HG03342 (cell line): ENCODE results near the gene VARS1.
"Not testable (repeated sequence)": the region's sequence is repeated elsewhere in the genome, so short reads cannot be mapped to it uniquely, and the experiment has no call there.

Experiments used
- ATAC-seq: cut with Tn5 transposase; IDR thresholded peaks from one replicate; pipeline ENCODE4 v1.9.1; 2021; ENCODE audit warnings: mild to moderate bottlenecking, moderate library complexity; ENCODE audit not compliant: unreplicated experiment

VARS1 gene

DNA sequence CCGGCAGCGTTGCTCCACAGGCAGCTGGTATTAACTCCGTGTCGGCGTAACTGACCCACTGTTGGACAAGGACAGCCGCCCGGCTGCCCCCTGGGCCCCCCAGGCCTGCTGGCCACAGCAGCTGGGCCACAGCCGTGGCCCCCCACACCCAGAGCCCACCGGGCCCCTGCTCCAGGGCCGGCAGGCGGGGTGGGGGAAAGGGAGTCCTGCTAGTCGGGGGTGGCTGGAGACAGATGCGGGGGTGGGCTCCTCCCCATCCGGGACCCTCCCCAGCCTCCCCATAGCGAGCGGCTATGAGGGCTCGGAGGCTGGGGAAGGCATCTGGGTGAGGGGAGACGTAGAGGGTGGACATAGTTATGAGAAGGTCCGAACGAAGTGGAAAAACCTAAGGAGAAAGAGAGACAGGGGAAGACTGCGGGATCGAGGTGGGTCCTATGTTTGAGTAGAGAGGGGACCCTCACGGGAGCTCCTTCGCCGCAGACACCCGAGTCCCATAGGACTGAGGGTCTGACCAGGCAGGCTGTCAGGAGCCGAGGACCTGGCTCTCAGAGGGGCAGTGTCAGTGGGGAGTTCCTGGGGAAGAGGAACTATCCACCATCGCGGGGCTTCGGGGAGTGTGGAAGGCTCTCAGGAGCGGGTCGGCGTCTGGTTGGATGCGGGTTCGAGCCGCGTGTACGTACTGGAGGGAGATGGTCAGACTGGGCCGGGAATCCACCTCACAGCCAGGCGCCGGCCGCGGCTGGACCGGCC lies 511 bp downstream of the VARS1 start:
- no peak for ATAC-seq

DNA sequence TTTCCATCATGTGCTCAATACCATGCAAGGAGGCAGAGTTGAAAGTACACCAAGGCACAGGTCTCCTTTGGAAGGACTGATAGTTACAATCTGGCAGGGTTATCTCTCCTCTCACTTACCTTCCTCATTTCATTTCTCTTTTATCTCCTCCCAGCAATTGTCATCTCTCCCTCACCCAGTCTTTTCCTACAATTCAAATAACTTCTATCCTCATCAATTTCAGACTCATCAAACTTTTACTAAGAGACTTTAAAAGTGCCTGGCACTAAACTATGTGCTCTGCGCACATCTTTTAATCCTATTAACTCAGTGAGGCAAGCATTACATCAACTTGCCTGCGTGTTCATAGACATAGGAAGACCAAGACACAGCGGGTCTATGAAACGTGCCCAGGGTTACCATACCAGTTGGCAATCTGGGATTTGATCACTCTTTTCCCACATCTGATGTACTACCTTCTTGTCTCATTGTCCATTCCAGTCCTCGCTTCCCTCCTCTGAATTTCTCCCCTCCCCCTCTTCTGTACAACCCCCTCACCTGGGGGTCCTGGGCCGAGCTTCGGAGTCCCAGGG lies 1.2 kb downstream of the VARS1 start:
- ATAC-seq: no peak

GRCh38 chr6:31793927-31794245 lies 1.7 kb downstream of the VARS1 start:
- not testable (repeated sequence) for ATAC-seq

- no peak for ATAC-seq
Measured at GRCh38 chr6:31792761-31793171, 2.8 kb downstream of the VARS1 start.

DNA sequence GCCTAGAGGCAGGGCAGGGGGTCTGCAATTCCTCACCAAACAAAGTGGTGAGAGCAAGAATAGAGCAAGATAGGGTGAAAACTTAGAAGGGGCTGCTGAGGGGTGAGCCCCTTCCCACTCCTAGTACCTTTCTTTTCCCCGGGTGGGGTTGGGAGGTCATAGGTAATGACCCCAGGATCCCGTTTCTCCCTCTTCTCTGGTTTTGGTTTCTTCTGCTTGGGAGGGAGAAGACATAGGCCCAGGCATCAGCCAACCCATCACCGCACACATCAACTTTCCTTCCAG lies 3.5 kb downstream of the VARS1 start:
- no peak for ATAC-seq

- ATAC-seq: no peak
Measured at GRCh38 chr6:31791324-31792089, 4.0 kb downstream of the VARS1 start.

DNA sequence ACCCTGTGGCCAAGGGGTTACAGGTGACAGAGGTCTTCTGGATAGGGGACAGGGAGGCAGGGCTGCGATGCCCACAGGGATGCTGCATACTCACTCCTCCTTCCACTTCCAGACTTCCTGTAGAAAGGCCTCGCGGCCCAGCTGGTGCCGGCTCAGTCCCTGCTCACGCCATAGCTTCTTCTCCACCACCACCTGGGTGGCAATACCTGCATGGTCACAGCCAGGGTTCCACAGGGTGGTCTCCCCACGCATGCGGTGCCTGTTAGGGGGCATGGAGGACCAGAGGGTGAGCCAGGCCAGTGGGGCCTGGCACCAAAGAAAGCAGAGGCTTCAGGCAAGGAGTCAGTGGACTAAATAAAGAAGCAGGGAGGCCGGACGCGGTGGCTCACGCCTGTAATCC lies 10.1 kb downstream of the VARS1 start:
- ATAC-seq: no peak

DNA sequence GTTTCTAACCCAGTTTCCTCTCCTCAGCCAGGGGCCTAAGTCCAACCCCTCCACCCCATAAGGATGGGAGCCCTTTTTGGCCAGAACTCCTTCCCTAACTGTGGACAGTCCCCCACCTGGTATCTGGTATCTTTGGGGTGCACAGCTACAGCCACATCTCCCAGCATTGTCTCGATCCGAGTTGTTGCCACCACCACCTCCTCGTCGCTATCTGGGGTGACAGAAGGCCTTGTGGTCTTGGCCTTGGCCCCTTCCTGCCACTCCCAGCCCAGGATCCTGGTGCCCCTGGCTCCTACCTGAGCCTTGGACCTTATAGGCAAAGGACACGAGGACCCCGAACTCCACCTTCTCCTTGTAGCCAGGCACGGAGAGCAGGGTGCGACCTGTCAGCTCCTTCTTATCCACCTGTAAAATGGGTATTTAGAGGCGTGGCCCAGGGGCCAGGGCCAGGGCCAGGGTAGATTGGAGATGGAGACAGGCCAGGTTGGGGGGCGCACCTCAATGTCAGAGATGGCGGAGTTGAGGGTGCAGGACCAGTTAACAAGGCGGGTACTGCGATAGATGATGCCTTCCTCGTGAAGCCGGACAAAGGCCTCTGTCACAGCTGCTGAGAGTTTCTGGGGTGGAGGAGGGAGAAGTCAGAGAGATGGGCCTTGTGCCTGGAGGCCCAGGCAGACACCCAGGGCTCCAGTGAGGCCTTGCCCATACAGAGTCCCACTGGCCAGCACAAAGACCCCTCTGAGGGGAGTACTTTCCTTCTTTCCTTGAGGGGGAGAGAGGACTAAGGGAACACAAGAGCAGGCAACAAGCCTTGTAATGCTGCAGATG lies 11.2 kb downstream of the VARS1 start:
- ATAC-seq: no peak

DNA sequence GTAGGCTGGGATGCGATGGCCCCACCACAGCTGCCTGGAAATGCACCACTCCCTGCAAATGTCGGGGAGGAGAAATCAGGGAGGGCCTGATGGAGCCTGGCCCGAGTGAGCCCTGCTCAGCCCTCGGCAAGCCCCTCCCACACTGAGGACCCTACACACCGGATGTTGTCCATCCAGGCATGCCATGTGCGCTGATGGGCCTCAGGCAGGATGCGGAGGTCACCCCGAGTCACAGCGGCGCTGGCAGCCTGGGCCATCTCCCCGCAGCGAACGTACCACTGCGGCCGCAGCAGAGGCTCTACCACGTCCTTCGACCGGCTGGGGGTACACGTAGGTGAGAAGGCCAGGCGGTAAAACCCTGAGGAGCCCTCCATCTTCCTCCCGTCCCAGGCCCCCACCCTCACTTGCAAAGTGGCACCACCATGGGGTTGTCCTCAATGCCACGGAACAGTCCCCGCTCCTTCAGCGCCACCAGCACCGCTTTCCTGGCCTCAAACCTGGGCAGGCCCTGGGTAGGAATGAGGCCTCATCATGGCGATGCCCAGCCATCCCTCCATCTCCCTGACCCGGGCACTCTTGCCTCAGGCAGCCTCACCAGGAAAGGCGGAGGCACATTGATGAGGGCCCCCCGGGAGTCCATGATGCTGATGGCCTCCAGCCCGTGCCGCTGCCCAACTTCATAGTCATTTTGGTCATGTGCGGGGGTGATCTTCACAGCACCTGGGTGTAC lies 13.3 kb downstream of the VARS1 start:
- ATAC-seq: no peak

- ATAC-seq: no peak
Measured at GRCh38 chr6:31781244-31782125, 14.1 kb downstream of the VARS1 start.

GRCh38 chr6:31780507-31781243 lies 14.9 kb downstream of the VARS1 start:
- no peak for ATAC-seq

- ATAC-seq: no peak
Measured at GRCh38 chr6:31779908-31780307, 15.6 kb downstream of the VARS1 start.

DNA sequence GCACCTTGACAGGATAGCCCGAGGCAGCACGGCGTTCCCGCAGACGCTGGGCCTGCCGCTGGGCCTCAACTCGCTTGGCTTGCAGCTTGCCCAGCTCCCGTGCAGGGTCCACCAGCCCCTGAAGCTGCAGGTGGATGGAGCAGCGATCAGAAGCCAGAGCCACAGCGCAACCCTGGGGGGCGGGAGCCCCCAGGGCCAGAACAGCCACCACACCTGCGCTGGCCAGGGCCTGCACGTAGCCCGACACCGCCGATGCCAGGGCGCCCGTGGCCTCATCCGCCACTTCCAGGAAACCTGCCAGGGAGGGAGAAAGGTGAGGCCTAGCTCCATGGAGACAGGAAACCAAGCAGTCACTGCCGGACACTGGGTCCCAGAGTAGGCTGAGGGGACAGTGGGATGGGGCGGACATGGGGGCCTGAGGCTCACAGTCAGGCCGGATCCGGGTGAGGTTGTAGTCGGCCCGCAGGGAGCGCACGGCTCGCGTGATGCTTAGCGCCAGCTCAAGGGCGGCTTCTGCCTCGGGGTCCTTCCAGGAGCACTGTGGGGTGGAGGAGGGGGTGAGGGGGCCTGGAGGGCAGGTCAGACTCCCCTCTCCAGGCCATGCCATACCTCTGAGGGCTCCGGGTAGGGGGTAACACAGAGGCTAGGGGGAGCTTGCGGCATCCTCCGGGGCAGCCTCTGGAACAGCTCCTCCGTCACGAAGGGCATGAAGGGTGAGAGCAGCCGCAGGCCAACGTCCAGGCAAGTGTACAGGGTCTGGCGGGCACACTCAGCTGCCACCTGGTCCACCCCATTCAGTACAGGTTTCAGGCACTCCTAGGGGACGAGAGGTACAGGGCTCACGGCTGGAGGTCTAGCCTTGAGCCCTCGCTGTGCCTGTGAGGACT lies 16.3 kb downstream of the VARS1 start:
- ATAC-seq: no peak

DNA sequence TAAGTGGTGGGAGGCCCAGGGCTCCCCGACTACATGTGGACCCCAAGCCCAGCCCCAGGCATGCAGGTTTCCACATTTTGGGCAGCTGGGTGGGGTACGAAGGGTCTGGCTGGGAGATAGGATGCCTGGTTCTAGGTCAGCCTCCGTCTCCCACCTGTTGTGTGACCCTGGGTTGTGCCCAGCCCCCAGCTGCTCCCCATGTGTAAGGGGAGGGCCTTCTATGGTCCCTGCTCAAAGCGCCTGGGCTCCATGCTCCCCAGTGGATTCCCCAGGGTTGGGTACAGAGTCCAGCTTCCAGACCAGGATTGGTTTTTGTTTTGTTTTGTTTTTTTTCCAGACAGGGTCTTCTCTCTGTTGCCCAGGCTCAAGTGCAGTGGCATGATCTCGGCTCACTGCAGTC lies 17.4 kb downstream of the VARS1 start:
- no peak for ATAC-seq

GRCh38 chr6:31777667-31778050 lies 17.9 kb downstream of the VARS1 start:
- ATAC-seq: no peak

GRCh38 chr6:31776989-31777666 lies 18.4 kb downstream of the VARS1 start, which contains the start of gene VWA7:
Gene VWA7, minus strand, starts transcription at chr6:31777328. Its CDS starts 549 bp downstream, at chr6:31776779.
- peak; percentile 66 for ATAC-seq

GRCh38 chr6:31776485-31776988 lies 19.0 kb downstream of the VARS1 start:
- ATAC-seq: no peak
